DMS79 treated with DMSO at 0.1 percent for 48 hours (cell line): ENCODE results near the gene MYO9A.
A peak's percentile ranks its signal among the peaks of the same experiment; 100 is the strongest.

Source experiments
- DNase-seq: peaks from one replicate; lab custom pipeline; 2025; lab: John Stamatoyannopoulos, UW

MYO9A gene

GRCh38 chr15:71782422-71783165 is 335.4 kb downstream of the MYO9A start:
- no peak for DNase-seq

- no peak for DNase-seq
Observed at GRCh38 chr15:71781965-71782265, 336.0 kb downstream of the MYO9A start.

GRCh38 chr15:71781179-71781964 is 336.6 kb downstream of the MYO9A start:
- DNase-seq = no peak

GRCh38 chr15:71780115-71780976 is 337.6 kb downstream of the MYO9A start:
- DNase-seq = peak; percentile 6

GRCh38 chr15:71779073-71779797 is 338.7 kb downstream of the MYO9A start:
- no peak for DNase-seq

- no peak for DNase-seq
Observed at GRCh38 chr15:71777216-71777943, 340.6 kb downstream of the MYO9A start.

- DNase-seq = no peak
Observed at GRCh38 chr15:71776304-71776703, 341.6 kb downstream of the MYO9A start.

GRCh38 chr15:71775856-71776255 is 342.1 kb downstream of the MYO9A start:
- no peak for DNase-seq

GRCh38 chr15:71773206-71773859 is 344.6 kb downstream of the MYO9A start:
- DNase-seq = no peak
